GM18858 (cell line): ENCODE measurements around the gene XAGE5.
"Not testable (repeated sequence)": the region's sequence is repeated elsewhere in the genome, so short reads cannot be mapped to it uniquely, and the experiment has no call there.

Experiments used
- ATAC-seq: cut with Tn5 transposase; IDR thresholded peaks from one replicate; pipeline ENCODE4 v1.9.1; 2021; ENCODE audit not compliant: unreplicated experiment

Gene XAGE5, protein sequence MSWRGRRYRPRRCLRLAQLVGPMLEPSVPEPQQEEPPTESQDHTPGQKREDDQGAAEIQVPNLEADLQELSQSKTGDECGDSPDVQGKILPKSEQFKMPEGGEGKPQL

DNA sequence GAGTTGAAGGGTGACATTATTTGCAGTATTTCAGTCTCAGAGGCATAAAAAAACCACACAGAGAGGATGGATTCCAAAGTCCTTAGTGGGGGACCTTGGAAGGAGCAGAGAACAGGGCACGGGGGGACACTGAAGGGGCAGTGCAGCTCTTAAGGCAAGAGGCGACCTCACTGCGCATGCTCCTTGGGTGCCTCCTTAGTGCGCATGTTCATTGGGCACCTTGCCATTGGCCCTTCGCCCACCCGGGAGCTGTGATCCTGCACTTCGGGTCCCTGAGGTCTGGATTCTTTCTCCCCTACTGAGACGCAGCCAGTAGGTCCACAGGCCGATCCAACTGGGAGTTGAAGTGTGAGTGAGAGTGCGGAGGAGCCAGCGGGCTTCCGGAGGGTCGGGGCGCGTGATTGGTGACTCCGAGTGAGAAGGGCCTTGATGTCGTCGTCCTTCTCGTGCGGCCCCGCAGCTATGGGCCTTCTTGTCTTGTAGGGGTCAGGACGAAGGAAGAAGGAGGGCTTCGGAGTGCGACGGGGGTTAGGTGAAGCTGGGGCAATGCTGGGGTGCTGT is at the start of gene XAGE5:
XAGE5 (plus strand) TSS at position 223 of the 561 bp plus-strand sequence. CDS start 1,280 bp downstream, outside the sequence.
- no peak for ATAC-seq

DNA sequence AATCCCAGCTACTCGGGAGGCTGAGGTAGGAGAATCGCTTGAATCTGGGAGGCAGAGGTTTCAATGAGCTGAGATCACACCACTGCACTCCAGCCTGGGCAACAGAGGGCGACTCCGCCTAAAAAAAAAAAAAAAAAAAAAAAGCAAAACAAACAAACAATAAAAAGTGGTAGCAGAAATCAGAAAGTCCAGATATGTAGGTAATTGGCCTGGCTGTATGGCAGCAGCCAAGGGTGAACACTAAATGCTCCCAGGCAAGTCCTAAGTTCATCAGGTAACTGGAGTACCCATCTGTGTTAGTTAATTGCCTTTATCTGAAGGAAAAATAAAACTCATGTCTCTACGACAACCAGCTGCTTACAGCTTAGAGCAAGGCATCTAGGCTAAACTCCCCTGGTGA is 45.1 kb upstream of the XAGE5 start:
- ATAC-seq = not testable (repeated sequence)

DNA sequence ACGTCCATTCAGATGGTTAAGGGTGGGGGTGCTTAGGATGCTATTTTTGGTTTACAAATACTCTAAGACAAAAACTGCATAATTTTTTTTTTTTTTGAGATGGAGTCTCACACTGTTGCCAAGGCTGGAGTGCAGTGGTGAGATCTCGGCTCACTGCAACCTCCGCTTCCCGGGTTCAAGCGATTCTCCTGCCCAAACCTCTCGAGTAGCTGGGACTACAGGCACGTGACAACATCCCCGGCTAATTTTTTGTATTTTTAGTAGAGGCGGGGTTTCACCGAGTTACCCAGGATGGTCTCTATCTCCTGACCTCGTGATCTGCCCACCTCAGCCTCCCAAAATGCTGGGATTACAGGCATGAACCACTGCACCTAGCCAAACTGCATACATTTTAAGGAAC is 37.6 kb upstream of the XAGE5 start:
- ATAC-seq = not testable (repeated sequence)

DNA sequence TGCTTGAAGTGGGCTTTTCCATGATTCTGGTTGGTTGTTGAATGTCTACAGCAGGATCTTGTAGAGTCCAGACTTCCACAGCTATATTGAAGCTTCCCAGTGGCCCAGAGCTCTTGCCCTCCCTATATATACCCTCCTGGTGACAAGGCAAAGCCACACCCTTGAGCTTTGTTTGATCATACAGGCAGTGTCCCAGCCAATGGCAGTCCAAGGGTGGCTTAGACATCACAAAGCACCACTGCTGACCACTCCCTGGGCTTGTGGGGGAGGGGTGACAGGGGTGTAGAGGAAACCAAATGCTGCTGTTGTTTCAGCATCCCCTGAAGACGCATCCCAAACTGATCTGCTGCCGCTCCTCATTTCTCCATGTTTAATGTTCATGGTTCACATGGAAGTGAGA is 13.8 kb upstream of the XAGE5 start, which contains the start of gene SPANXN5:
SPANXN5 (minus strand) TSS at position 101 of the 400 bp plus-strand sequence; CDS start at position 22, 79 bp downstream.
- ATAC-seq = not testable (repeated sequence)

DNA sequence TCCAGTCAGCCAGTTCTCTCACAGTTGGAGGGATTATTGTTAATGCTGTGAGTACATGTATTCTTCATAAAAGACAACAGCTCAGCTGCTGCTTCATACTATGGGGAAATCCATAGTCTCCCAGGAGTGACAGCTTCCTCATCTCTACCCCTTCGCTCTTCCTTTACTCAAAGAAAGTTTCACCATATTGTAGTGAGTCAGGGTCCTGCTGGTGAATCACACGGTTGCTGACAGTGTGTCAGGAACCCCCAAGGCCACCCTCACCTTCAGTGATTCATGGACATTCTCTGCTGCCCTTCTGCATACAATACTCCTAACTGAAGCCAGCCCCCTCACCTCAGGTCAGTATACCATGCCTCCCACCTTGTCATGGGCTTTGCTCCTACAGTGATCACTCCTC is 6.2 kb upstream of the XAGE5 start:
- ATAC-seq = not testable (repeated sequence)

DNA sequence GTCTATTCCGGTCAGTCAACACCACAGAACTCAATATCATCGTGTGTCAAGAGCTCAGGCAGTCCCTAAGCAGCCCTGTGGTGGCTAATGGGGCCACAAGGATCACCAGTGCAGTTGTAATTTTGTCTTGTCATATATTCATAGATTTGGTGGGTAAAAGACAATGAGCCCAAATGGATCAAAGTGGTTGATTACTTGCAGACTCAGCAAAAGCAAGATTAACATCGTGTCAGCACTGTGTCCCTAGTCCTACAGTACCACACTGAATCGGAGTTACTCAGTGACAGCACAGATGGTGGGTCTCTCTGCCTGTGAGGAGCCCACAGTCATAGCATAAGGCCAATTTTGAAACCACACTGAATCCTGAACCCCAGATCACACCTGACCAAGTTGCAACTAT is 8.7 kb downstream of the XAGE5 start:
- ATAC-seq = no peak

DNA sequence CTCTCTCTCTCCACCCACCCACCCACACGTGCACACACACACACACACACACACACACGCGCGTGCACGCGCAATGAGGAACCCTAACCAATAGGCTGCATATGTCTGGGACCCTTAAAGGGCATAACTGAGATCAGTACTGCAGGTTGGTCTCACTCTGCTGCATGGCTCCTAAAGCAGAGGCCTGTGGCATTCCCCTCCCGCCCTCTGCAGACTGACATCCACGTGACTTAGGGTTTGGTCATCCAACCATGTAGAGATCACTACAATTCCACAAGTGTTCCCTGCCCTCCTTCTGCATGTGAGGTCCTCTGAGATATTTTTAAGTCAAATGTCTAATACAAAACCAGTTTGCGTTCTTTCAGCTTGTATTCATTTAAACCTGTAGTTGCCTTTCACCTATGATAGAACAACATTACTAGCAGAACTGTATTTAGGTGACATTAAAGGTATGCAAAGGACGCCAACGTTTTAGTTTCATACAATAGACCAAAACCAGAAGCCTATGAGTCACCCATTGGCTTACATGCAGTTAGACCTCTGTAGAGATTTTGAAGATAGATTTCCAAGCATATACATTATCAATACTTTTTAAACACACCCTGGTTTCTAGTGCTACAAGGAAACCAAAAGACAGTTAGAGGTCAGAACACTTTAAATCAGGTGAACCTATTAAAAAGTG is 10.1 kb downstream of the XAGE5 start:
- ATAC-seq = no peak

DNA sequence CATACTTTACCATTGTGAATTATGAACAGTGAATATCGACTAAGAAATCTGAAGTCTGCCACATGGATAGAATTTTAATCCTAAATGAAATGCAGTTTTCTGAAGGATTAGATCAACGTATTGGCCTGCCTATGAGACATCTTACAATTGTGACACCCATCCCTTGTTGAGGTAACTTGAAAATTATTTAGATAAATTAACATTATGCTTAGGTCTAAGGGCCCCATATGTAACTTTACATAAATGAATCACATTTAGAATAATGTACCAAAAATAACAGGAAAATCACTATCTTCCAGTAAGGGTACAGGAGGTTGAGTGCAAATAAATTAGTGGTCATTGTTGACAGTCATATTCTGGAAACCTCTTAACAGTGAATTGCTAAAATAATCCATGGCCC is 13.5 kb downstream of the XAGE5 start:
- no peak for ATAC-seq

DNA sequence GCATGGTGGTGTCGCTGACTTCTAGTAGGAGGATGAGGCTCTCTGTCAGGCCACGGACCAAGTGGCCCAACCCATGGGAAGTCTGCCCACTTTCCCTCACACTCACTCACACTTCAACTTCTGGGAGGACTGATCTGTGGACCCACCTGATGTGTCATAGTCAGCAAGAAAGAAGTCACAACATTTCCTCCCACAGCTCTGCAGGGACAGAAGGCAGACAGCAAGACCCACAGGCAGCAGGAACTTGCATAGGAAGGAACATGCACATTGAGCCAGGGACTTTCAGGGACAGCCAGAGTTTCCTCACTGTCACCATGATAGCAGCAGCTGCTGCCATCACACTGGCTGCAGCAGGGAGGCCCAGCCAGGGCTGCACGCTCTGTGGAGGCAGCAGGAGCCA is 19.5 kb downstream of the XAGE5 start:
- no peak for ATAC-seq

DNA sequence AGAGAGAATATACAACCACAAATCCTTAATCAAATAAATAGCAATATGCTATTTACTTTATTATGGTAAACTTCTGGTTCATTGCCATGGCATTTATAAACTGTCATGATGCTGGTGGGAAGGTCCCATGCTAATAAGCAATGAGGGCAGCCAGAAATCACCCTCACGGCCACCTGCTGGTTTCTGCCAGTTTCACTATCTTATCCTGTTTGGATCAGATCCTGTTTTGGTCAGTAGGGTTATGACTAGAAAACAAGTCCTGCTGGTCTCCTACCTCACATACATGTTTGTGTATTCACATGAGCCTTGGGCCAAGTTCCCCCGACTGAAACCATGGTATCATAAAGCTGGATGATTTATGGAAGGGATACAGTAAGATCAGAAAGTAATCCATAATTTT is 28.1 kb downstream of the XAGE5 start:
- ATAC-seq = peak; percentile 53

DNA sequence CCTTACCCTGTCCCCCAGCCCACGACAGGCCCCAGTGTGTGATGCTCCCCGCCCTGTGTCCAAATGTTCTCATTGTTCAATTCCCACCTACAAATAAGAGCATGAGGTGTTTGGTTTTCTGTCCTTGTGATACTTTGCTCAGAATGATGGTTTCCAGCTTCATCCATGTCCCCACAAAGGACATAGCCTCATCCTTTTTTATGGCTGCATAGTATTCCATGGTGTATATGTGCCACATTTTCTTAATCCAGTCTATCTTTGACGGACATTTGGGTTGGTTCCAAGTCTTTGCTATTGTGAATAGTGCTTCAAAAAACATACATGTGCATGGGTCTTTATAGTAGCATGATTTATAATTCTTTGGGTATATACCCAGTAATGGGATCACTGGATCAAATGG is 32.5 kb downstream of the XAGE5 start:
- not testable (repeated sequence) for ATAC-seq

DNA sequence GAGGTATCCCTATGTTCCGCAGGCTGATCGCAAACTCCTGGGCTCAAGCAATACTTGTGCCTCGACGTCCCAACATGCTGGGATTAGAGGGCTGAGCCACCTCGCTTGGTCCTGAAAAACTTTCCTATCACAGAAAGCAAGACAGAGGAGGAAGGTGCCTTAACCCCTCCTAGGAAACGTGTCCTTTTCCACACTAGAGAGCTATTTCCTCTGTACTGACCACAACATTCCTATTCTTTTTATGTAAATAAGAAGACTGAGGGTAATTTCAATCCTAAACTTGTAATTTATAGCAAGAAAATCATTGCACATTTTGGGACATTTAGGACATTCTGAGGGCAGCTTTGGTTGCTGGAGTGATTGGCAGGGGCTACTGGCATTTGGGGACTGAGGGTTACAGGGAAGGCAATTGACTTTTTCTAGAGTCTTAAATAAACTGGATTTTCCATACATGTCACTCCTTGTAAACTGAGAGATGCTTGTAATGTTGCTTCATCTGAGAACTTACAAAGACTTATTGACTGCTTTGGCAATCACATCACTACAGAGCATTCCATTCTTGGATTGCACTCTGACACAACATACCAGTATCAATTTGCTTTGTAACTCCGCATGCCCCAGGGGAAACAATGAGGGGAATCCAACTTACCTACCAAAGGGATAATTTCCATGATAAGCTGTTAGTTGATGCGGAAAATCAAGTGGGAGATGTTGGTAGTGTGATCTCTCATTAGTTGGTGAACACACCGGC is 41.2 kb downstream of the XAGE5 start:
- no peak for ATAC-seq

DNA sequence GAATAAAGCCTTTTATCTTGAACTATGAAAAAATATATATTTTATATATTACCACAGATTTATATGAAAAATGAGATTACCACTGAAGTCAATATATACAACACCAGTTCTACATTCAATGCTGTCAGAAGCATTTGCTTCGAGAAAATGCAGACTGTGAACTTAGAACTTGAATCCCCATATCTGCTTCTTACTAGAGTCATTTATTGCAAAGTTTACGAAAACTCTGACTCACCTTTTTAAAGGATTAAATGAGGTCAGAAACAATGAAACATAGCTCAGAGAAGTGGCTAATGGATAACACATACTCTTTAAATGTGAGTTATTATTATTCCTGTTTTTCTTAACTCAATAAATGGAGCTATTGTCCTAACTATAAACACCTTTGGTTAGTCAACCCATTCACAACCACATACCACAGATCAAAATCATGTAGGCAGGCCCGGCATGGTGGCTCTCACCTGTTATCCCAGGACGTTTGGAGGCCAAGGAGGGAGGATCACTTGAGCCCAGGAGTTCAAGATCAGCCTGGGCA is 46.0 kb downstream of the XAGE5 start:
- not testable (repeated sequence) for ATAC-seq

DNA sequence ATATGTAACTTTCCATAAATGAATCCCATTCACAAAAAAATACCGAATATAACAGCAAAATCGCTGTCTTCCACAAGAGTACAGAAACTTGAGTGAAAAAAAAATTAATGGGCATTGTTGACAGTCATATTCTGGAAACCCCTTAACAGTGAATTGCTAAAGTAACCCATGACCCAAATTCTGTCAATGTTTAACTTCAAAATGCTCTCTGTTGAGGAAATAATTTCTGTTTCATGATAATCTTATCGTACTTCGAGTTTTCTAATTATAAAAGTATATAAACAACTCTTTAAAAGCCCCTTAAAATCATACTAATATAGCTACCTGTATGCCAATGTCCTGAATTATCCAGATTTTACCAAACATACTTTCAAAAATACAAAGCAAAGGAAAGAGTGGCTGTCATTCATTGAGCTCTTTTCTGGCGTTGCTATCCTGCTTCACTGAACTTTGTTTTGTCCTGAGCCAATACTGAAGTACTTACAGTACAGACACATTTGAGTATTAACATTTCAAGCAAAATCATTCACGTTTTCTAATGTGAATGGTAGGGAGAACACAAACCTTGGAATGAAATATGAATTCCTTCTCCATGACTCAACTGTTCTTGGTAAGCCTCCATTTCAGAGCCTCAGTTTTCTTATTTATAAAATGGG is 54.4 kb downstream of the XAGE5 start:
- ATAC-seq = no peak
